ENCODE data around the gene ARG2. TPM values are rescaled to one million over a fixed set of nuclear protein-coding genes. Genes with fewer than 3 reads are reported as not detected.

Gene ARG2
- total RNA-seq, 1 donor from 2014 or later = 78.7 TPM

DNA sequence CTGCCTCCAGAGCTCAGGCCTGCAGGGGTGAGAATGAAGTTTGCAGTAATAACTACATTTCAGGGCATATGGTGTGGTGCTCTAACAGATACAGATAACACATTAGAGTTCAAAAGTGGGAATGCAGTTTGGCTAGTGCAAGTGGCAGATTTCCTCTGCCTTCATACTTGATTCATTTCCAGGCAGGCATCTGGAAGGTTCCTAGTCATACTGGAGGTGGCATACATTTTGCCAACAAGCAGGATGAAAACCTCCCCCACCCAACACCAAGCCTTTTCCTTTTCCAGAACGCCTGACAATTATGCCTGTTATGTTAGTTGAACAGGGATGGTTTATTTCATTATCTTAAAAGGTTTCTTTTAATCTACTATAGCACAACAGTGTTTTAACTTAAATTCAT, 30.4 kb downstream of the ARG2 start:
- H3K4me3 Mint-ChIP-seq (ENCODE audit: unreplicated experiment) = no peak overlapping the region
- H3K9me3 Mint-ChIP-seq (ENCODE audit: unreplicated experiment) = peaks cover 14% of the 10 kb centered on the region
- H3K4me1 Mint-ChIP-seq (ENCODE audit: low read depth, unreplicated experiment) = peaks cover 20% of the 10 kb centered on the region
- H3K36me3 Mint-ChIP-seq (ENCODE audit: unreplicated experiment) = no peaks in the 10 kb centered on the region
- TF ChIP-seq, protein P1, sequence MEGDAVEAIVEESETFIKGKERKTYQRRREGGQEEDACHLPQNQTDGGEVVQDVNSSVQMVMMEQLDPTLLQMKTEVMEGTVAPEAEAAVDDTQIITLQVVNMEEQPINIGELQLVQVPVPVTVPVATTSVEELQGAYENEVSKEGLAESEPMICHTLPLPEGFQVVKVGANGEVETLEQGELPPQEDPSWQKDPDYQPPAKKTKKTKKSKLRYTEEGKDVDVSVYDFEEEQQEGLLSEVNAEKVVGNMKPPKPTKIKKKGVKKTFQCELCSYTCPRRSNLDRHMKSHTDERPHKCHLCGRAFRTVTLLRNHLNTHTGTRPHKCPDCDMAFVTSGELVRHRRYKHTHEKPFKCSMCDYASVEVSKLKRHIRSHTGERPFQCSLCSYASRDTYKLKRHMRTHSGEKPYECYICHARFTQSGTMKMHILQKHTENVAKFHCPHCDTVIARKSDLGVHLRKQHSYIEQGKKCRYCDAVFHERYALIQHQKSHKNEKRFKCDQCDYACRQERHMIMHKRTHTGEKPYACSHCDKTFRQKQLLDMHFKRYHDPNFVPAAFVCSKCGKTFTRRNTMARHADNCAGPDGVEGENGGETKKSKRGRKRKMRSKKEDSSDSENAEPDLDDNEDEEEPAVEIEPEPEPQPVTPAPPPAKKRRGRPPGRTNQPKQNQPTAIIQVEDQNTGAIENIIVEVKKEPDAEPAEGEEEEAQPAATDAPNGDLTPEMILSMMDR (IDR thresholded peaks at IDR 0.05; ENCODE audit: partially characterized antibody, unreplicated experiment) = no peak
- H3K27ac Mint-ChIP-seq (ENCODE audit: unreplicated experiment) = peak overlapping the region; percentile 33
- H3K27me3 Mint-ChIP-seq (ENCODE audit: unreplicated experiment) = peaks cover 10% of the 10 kb centered on the region
- no peak for DNase-seq

DNA sequence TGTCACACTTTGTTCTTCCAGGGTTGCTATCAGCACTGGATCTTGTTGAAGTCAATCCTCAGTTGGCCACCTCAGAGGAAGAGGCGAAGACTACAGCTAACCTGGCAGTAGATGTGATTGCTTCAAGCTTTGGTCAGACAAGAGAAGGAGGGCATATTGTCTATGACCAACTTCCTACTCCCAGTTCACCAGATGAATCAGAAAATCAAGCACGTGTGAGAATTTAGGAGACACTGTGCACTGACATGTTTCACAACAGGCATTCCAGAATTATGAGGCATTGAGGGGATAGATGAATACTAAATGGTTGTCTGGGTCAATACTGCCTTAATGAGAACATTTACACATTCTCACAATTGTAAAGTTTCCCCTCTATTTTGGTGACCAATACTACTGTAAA, 31.0 kb downstream of the ARG2 start:
- Mint-ChIP-seq H3K27me3 (ENCODE audit: unreplicated experiment) (peaks cover 10% of the 10 kb centered on the region), H3K4me3 (ENCODE audit: unreplicated experiment) (no peak overlapping the region), H3K36me3 (ENCODE audit: unreplicated experiment) (no peaks in the 10 kb centered on the region), H3K4me1 (ENCODE audit: low read depth, unreplicated experiment) (peaks cover 18% of the 10 kb centered on the region), H3K27ac (ENCODE audit: unreplicated experiment) (no peak overlapping the region), H3K9me3 (ENCODE audit: unreplicated experiment) (peaks cover 14% of the 10 kb centered on the region)
- TF ChIP-seq, protein P1 (IDR thresholded peaks at IDR 0.05; ENCODE audit: partially characterized antibody, unreplicated experiment) = no peak
- DNase-seq = no peak

DNA sequence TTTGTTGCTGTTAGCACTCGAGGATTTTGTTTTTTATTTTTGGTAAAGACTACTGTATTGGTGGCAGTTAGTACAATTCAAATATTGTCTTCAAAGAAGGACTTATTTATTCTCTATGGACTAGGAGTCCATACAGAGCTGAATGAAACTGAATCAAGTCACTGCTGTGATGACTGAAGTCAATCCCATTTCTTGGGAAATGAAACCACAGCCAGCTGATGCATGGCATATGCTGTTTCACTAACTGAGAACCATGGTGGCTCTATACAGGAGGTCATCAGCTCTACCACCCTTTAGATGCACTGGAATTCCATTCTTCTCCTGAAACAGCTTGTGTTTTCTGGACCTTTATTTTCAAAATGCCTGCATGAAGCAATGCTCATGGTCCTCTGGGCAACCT, 32.5 kb downstream of the ARG2 start:
- Mint-ChIP-seq H3K4me3 (ENCODE audit: unreplicated experiment) (no peak overlapping the region), H3K27ac (ENCODE audit: unreplicated experiment) (peak overlapping the region; percentile 82), H3K4me1 (ENCODE audit: low read depth, unreplicated experiment) (peaks cover 25% of the 10 kb centered on the region), H3K9me3 (ENCODE audit: unreplicated experiment) (peaks cover 14% of the 10 kb centered on the region), H3K27me3 (ENCODE audit: unreplicated experiment) (peaks cover 10% of the 10 kb centered on the region), H3K36me3 (ENCODE audit: unreplicated experiment) (no peaks in the 10 kb centered on the region)
- DNase-seq = no peak
- TF ChIP-seq, protein P1 (IDR thresholded peaks at IDR 0.05; ENCODE audit: partially characterized antibody, unreplicated experiment) = no peak

DNA sequence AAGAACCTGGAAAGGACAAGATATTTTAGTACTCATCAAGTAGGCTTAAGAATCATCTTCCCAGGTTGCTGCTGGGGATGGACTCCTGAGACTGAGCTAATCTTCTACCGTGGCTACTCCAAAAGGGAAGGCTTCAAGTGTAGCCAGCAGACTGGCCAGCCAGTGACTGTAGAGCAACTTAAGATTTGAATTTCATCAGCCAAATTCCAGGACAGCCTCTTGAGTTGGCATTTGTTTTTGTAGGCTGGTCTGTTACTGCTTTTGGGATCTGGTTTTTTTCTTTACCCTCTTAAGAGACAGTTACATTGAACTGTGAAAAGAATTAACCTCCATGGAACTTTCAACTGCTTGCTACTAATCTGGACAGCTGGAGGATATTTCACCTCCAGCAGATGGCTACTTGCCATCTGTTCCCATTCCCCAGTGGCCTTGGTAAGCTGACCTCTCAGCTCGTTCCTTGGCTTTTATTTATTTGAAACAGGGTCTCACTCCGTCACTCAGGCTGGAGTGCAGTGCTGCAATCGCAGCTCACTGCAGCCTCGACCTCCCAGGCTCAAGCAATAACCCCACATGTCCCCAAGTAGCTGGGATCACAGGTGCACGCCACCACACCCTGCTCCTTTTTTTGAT, 34.0 kb downstream of the ARG2 start:
- Mint-ChIP-seq H3K4me3 (ENCODE audit: unreplicated experiment) (peak overlapping the region; percentile 74), H3K36me3 (ENCODE audit: unreplicated experiment) (no peaks in the 10 kb centered on the region), H3K9me3 (ENCODE audit: unreplicated experiment) (peaks cover 14% of the 10 kb centered on the region), H3K27me3 (ENCODE audit: unreplicated experiment) (peaks cover 10% of the 10 kb centered on the region), H3K4me1 (ENCODE audit: low read depth, unreplicated experiment) (peaks cover 30% of the 10 kb centered on the region), H3K27ac (ENCODE audit: unreplicated experiment) (peak overlapping the region; percentile 98)
- TF ChIP-seq, protein P1 (IDR thresholded peaks at IDR 0.05; ENCODE audit: partially characterized antibody, unreplicated experiment) = no peak
- peak; percentile 64 for DNase-seq

DNA sequence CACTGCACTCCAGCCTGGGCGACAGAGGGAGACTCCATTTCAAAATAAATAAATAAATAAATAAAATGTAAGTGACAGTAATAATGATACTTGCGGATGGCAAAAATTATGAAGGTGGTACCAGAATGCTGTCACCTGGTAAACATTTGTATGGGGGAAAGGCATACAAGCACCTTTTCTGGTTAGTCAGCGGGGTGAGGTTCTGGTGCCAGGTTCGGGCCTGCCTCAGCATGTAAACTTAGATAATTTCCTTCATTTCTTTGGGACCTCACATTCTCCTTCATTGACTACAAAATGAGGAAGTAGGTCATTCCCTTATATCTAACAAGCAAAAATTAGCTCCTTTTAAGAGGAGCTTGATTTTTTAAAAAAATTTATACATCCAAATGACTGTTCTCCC, 43.9 kb downstream of the ARG2 start:
- TF ChIP-seq, protein P1 (IDR thresholded peaks at IDR 0.05; ENCODE audit: partially characterized antibody, unreplicated experiment) = no peak
- DNase-seq = no peak
- H3K36me3 Mint-ChIP-seq (ENCODE audit: unreplicated experiment) = no peaks in the 10 kb centered on the region
- H3K27ac Mint-ChIP-seq (ENCODE audit: unreplicated experiment) = no peak overlapping the region
- H3K4me1 Mint-ChIP-seq (ENCODE audit: low read depth, unreplicated experiment) = peaks cover 6% of the 10 kb centered on the region
- no peaks in the 10 kb centered on the region for H3K9me3 Mint-ChIP-seq (ENCODE audit: unreplicated experiment)
- H3K4me3 Mint-ChIP-seq (ENCODE audit: unreplicated experiment) = no peak overlapping the region
- H3K27me3 Mint-ChIP-seq (ENCODE audit: unreplicated experiment) = no peaks in the 10 kb centered on the region
